A549 treated with dexamethasone at 1 μM for 4 hours (cell line): ENCODE results near the gene NFKBIL1. TPM values are rescaled to one million over a fixed set of nuclear protein-coding genes. Genes with fewer than 3 reads are reported as not detected.

Source experiments
- total RNA-seq: library from RNA; stranded (reverse); fragments of 200-300 nt; extraction: Qiagen RNA extraction; gene quantifications from 5 replicates; pipeline ENCODE4 v1.2.3, GENCODE V29; 2022

Gene NFKBIL1, protein sequence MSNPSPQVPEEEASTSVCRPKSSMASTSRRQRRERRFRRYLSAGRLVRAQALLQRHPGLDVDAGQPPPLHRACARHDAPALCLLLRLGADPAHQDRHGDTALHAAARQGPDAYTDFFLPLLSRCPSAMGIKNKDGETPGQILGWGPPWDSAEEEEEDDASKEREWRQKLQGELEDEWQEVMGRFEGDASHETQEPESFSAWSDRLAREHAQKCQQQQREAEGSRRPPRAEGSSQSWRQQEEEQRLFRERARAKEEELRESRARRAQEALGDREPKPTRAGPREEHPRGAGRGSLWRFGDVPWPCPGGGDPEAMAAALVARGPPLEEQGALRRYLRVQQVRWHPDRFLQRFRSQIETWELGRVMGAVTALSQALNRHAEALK
- total RNA-seq = 8.9 to 13.0 TPM (median 12.2 TPM) in 5 replicates

DNA sequence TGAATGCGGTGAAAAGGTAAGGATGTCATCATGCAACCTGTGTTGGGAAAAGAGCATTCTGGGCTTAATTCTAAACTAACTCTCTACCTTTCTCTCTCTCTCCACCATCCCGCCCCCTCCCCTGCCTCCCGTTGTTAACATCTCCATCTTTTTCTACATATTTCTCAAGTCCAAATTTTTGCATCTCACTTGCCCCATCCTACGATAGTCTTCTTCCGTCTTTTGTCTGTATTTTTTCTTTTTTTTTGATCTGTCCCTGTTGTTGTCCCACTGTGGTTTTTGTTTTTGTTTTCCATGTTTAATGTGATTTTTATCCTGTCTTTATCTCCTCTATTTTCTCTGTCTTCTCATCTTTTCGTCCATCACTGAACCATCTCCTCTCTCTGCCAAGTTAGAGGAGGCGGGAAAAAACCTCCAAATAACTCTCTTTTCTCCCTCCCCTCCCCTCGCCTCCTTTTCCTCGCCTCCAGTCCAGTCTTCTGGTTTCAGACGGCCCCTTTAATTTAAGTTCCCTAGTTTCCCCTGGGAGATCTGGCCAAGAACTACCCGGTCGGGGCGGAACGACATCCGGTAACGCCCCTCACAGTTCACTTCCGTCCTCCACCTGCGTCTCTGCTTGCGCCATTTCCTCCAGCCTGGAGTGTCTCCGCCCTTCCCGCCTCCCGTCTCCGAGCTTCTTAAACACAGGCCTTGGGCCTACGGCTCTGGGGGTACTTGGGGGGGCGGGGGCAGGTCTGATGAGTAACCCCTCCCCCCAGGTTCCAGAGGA, at the start of gene NFKBIL1:
Gene NFKBIL1, plus strand, starts transcription at position 651 of the 769 bp plus-strand sequence. Its CDS starts 87 bp downstream, at position 738.

DNA sequence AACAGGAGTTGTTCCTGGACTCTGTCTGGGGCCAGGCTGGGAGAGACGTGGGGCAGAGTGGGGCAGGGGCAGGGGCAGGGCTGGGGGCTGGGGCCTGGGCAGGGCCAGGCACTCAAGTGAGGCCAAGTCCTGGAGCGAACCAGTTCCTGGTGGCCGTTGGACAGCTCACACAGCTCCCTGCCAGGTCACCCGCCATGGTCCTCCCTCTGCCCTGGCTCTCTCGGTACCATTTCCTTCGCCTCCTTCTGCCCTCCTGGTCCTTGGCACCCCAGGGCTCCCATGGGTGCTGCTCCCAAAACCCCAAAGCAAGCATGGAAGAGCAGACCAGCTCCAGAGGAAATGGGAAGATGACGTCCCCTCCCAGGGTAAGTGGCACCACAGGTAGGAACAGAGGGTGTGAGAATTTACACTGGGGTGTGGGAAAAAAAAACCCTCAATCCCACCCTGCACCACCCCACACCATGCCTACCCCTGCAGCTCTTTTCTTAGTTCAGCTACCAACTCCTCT, 18.5 kb upstream of the NFKBIL1 start, which contains the start of gene MCCD1:
Gene MCCD1, plus strand, starts transcription at position 142 of the 508 bp plus-strand sequence. Its CDS starts 53 bp downstream, at position 195.

DNA sequence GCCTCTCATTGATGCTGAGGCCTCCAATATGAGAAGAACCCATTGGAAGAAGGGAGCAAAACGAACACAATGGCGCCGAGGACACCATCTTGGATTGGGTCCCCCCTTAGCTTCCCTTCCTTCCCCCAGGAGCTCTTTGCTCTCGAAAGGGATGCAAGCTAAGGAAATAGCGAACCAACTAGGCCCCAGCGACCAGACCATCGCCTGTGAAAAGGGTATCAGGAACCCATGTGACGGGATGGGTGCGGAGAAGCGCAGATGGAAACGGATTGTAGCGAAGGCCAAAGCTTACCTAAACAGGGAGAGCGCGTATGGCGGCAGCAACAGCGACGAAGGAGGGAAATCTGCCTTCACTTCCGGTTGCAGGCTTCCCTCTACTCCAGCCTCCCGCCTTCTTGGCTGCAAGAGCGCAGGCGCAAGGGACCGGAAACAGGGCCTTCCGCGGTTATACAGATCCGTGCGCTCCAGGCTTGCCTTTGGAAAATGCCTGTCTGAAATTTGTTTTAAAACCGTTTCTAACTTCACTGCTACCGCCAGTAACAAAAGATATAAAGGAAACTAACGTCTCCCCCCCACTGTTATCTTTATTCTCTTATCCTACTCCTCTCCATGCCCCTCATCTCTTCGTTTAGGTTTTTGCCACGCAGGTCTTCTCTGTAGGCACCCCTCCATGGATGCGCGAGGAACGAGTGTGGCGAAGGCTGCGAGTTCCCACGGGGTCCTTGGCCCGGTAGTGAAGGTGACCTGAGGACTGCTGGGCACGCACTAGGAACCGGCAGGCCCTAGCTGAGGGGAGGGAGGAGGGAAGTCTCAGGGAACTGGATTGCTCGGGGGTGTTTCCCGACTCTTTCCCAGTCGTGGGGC, 5.5 kb upstream of the NFKBIL1 start, which contains the start of gene DDX39B:
Gene DDX39B, minus strand, starts transcription at position 346 of the 864 bp plus-strand sequence. CDS start 1,471 bp downstream, outside the sequence.

DNA sequence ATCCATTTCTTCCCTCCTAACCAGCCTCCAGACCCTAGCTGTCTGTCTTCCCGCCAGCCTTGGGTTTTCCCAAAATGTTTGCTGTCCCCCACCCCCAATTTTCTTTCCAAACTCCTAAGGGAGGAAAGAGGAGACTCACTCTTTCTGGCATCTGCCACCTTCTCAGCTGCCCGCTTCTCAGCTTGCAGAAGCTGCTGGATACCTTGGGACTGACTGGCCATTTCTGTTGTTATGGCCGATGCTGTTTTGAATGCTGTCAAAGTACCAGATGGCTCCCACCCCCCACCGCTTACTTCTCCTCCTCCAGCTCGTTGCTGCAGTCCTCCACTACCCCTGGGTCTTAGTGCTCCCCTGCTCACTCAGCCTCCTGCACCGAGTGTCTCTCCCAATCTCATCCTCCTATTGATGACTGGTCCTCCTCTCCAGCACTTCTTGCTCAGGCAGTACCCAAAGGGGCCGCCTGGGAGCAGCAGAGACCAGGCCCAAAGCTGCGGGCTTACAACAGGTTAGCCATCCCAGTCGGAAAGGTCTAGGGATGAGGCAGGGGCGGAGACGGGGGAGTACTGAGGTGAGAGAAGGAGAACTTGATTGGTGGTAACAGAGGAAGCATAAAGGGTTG, 960 bp upstream of the NFKBIL1 start, which contains the start of gene ATP6V1G2:
Gene ATP6V1G2, minus strand, starts transcription at position 270 of the 619 bp plus-strand sequence. Its CDS starts 49 bp downstream, at position 221.

DNA sequence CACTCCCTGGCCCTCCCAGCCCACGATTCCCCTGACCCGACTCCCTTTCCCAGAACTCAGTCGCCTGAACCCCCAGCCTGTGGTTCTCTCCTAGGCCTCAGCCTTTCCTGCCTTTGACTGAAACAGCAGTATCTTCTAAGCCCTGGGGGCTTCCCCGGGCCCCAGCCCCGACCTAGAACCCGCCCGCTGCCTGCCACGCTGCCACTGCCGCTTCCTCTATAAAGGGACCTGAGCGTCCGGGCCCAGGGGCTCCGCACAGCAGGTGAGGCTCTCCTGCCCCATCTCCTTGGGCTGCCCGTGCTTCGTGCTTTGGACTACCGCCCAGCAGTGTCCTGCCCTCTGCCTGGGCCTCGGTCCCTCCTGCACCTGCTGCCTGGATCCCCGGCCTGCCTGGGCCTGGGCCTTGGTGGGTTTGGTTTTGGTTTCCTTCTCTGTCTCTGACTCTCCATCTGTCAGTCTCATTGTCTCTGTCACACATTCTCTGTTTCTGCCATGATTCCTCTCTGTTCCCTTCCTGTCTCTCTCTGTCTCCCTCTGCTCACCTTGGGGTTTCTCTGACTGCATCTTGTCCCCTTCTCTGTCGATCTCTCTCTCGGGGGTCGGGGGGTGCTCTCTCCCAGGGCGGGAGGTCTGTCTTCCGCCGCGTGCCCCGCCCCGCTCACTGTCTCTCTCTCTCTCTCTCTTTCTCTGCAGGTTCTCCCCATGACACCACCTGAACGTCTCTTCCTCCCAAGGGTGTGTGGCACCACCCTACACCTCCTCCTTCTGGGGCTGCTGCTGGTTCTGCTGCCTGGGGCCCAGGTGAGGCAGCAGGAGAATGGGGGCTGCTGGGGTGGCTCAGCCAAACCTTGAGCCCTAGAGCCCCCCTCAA, 24.9 kb downstream of the NFKBIL1 start, which contains the start of gene LTA:
Gene LTA, plus strand, starts transcription at position 249 of the 871 bp plus-strand sequence. Its CDS starts 454 bp downstream, at position 703.

DNA sequence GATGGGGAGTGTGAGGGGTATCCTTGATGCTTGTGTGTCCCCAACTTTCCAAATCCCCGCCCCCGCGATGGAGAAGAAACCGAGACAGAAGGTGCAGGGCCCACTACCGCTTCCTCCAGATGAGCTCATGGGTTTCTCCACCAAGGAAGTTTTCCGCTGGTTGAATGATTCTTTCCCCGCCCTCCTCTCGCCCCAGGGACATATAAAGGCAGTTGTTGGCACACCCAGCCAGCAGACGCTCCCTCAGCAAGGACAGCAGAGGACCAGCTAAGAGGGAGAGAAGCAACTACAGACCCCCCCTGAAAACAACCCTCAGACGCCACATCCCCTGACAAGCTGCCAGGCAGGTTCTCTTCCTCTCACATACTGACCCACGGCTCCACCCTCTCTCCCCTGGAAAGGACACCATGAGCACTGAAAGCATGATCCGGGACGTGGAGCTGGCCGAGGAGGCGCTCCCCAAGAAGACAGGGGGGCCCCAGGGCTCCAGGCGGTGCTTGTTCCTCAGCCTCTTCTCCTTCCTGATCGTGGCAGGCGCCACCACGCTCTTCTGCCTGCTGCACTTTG, 28.0 kb downstream of the NFKBIL1 start, which contains the start of gene TNF:
Gene TNF, plus strand, starts transcription at position 231 of the 567 bp plus-strand sequence. Its CDS starts 177 bp downstream, at position 408.

DNA sequence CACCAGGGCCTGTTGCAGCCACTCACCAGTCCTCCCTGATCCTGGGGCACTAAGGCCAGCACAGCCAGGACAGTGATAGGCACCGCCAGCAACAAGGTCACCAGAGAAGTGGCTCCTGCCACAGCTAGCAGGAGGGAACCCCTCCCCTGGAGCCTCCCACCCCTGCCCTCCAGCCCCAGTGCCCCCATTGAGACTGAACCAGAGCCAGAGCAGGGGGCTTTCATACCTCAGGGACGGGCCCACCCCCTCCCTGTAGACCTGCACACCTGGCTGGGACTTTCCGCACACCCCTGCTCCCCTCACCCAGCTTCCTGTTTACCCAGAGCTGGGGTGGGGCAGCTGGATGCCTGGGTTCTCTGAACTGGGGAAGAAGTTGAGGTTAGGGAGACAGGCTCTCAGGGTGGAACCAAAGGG, 34.8 kb downstream of the NFKBIL1 start, which contains the start of gene LTB:
Gene LTB, minus strand, starts transcription at position 195 of the 414 bp plus-strand sequence. Its CDS starts 7 bp downstream, at position 188.

DNA sequence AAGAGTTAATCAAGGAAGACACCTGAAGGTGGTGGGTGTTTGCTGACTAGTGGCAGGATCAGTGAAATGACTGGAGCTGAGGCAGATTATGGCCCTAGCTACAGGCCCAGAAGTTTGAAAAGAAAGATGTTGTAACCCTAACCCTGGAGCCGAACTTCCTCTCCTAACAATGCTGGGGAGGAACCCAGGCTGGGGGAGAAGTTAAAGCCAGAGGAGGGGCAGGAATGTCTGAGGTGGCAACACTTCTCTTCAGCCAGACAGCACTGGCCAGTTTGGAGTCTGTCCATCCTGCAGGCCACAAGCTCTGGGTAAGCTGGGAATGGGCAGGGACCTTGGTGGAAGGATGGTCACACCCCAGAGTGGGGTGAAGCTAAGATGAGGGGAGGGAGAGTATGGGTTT, 38.6 kb downstream of the NFKBIL1 start, which contains the start of gene LST1:
Gene LST1, plus strand, starts transcription at position 270 of the 400 bp plus-strand sequence. CDS start 1,023 bp downstream, outside the sequence.

Other genes starting within 250 kb of the NFKBIL1 start
- 20.6 to 32.4 TPM (median 22.0 TPM) in 5 replicates for gene HLA-B, start 190.4 kb upstream of the NFKBIL1 start, total RNA-seq
- 27.4 to 29.3 TPM (median 28.6 TPM) in 5 replicates for gene MICA, start 144.0 kb upstream of the NFKBIL1 start, total RNA-seq
- gene MICB, start 49.5 kb upstream of the NFKBIL1 start, total RNA-seq = 5.3 to 7.8 TPM (median 7.0 TPM) in 5 replicates
- not detected in 5 replicates for gene MCCD1, start 18.6 kb upstream of the NFKBIL1 start, total RNA-seq
- gene DDX39B, start 5.6 kb upstream of the NFKBIL1 start, total RNA-seq = 267 to 386 TPM (median 346 TPM) in 5 replicates
- gene ATP6V1G2, start 1.0 kb upstream of the NFKBIL1 start, total RNA-seq = 0.42 to 0.88 TPM (median 0.78 TPM) in 5 replicates
- gene LTA, start 24.7 kb downstream of the NFKBIL1 start, total RNA-seq = 0.06 to 0.21 TPM (median 0.12 TPM) in 4 of 5 replicates, not detected in the other
- 0.06 TPM in 1 of 5 replicates, not detected in the others for gene TNF, start 28.0 kb downstream of the NFKBIL1 start, total RNA-seq
- gene LTB, start 34.8 kb downstream of the NFKBIL1 start, total RNA-seq = 0.20 to 0.46 TPM (median 0.32 TPM) in 5 replicates
- 0.11 TPM in 1 of 5 replicates, not detected in the others for gene LST1, start 38.7 kb downstream of the NFKBIL1 start, total RNA-seq
- not detected in 5 replicates for gene NCR3, start 45.4 kb downstream of the NFKBIL1 start, total RNA-seq
- not detected in 5 replicates for gene AIF1, start 67.6 kb downstream of the NFKBIL1 start, total RNA-seq
- gene PRRC2A, start 73.1 kb downstream of the NFKBIL1 start, total RNA-seq = 60.5 to 88.7 TPM (median 87.7 TPM) in 5 replicates
- 106 to 143 TPM (median 140 TPM) in 5 replicates for gene BAG6, start 105.1 kb downstream of the NFKBIL1 start, total RNA-seq
- gene APOM, start 108.3 kb downstream of the NFKBIL1 start, total RNA-seq = 2.7 to 3.8 TPM (median 3.3 TPM) in 5 replicates
- 11.3 to 13.3 TPM (median 12.8 TPM) in 5 replicates for gene C6orf47, start 113.2 kb downstream of the NFKBIL1 start, total RNA-seq
- 8.9 to 12.1 TPM (median 11.6 TPM) in 5 replicates for gene GPANK1, start 117.4 kb downstream of the NFKBIL1 start, total RNA-seq
- gene CSNK2B, start 118.5 kb downstream of the NFKBIL1 start, total RNA-seq = 165 to 180 TPM (median 171 TPM) in 5 replicates
- 2.7 to 4.4 TPM (median 4.0 TPM) in 5 replicates for gene LY6G5B, start 122.4 kb downstream of the NFKBIL1 start, total RNA-seq
- gene LY6G5C, start 133.5 kb downstream of the NFKBIL1 start, total RNA-seq = 0.82 to 1.8 TPM (median 1.4 TPM) in 5 replicates
- 13.2 to 16.4 TPM (median 15.7 TPM) in 5 replicates for gene ABHD16A, start 155.7 kb downstream of the NFKBIL1 start, total RNA-seq
- gene LY6G6F, start 159.3 kb downstream of the NFKBIL1 start, total RNA-seq = not detected in 5 replicates
- not detected in 5 replicates for gene LY6G6D, start 167.7 kb downstream of the NFKBIL1 start, total RNA-seq
- 0.08 to 0.12 TPM in 2 of 5 replicates, not detected in the others for gene LY6G6C, start 174.1 kb downstream of the NFKBIL1 start, total RNA-seq
- gene MPIG6B, start 175.8 kb downstream of the NFKBIL1 start, total RNA-seq = not detected in 5 replicates
- gene DDAH2, start 181.7 kb downstream of the NFKBIL1 start, total RNA-seq = 24.9 to 30.6 TPM (median 28.7 TPM) in 5 replicates
- 438 to 455 TPM (median 449 TPM) in 5 replicates for gene CLIC1, start 188.9 kb downstream of the NFKBIL1 start, total RNA-seq
- 8.4 to 14.3 TPM (median 14.1 TPM) in 5 replicates for gene MSH5, start 192.4 kb downstream of the NFKBIL1 start, total RNA-seq
- 2.1 to 3.7 TPM (median 3.5 TPM) in 5 replicates for gene SAPCD1, start 215.0 kb downstream of the NFKBIL1 start, total RNA-seq
- gene VWA7, start 229.7 kb downstream of the NFKBIL1 start, total RNA-seq = 0.94 to 1.9 TPM (median 1.7 TPM) in 5 replicates
- gene VARS1, start 248.1 kb downstream of the NFKBIL1 start, total RNA-seq = 39.7 to 58.5 TPM (median 57.1 TPM) in 5 replicates